Gastroesophageal sphincter (tissue), 3 donors: ENCODE measurements around the gene CAMK1D.

Experiments used
- CTCF ChIP-seq, 4 experiments: fragments of 200-600 bp in 2 of 4; fragments of 450-650 bp in 2 of 4; sonication (generic) in 1 of 4; IDR thresholded peaks; one replicate each; pipeline ENCODE4 v1.5.1; 2017 to 2019; ENCODE audit warnings: antibody characterized with exemption in 4 of 4, mild to moderate bottlenecking in 2 of 4, moderate library complexity in 2 of 4
- EP300 ChIP-seq: sonication (generic); formaldehyde crosslinking; IDR thresholded peaks from one replicate; pipeline ENCODE4 v1.6.1; 2017; ENCODE audit warnings: antibody characterized with exemption, mild to moderate bottlenecking
- POLR2A ChIP-seq, 2 donors: fragments of 450-650 bp; IDR thresholded peaks; one replicate each; pipeline ENCODE4 v1.6.1; 2017; ENCODE audit warnings: antibody characterized with exemption in 2 of 2, mild to moderate bottlenecking in 2 of 2, moderate library complexity in 1 of 2

- TF ChIP-seq CTCF (IDR thresholded peaks at IDR 0.05) (no peak), EP300 (no peak), POLR2A (IDR thresholded peaks at IDR 0.05) (no peak)
Observed at GRCh38 chr10:12559578-12560178, 210.3 kb downstream of the CAMK1D start.
